Measurements from ENCODE around the gene KCNQ1. TPM values are rescaled to one million over a fixed set of nuclear protein-coding genes. Genes with fewer than 3 reads are reported as not detected.

KCNQ1 gene
- total and polyA plus RNA-seq, 2 of the 13 experiments (the other 11 are each of a cell fraction or from before 2014, with no cell fraction given) = 0.02 to 0.08 TPM

DNA sequence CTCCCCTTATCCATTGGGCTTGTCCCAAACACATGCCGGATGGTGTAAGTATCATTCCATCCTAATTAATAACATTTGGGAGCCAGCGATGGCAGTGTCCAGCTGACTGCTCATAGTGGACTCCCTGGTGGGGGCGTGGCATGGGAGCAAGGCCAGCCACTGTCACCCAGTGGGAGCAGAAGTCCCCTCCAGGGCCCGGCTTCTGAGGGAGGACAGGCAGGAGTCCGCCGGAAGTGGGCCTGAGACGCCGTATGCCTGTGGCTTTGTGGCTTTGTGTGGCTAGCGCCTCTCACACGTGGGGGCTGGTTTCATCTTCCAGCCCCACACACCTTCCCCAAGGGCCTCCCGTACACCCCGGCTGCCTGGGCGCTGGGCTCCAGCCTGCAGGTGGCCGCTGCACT is 124.5 kb downstream of the KCNQ1 start (continued):
- TF ChIP-seq HOXA3 (CRISPR knock-in tag; IDR thresholded peaks at IDR 0.05) (no peak), ZNF737 (CRISPR knock-in tag; IDR thresholded peaks at IDR 0.05; ENCODE audit: borderline replicate concordance) (no peak), ZNF20 (CRISPR knock-in tag; IDR thresholded peaks at IDR 0.05) (no peak), TMF1 (CRISPR knock-in tag; IDR thresholded peaks at IDR 0.05; ENCODE audit: low read depth) (no peak), ZFP62 (CRISPR knock-in tag; IDR thresholded peaks at IDR 0.05) (no peak), ZFP36L2 (CRISPR knock-in tag; IDR thresholded peaks at IDR 0.05) (no peak)
- TF ChIP-seq, protein P1, sequence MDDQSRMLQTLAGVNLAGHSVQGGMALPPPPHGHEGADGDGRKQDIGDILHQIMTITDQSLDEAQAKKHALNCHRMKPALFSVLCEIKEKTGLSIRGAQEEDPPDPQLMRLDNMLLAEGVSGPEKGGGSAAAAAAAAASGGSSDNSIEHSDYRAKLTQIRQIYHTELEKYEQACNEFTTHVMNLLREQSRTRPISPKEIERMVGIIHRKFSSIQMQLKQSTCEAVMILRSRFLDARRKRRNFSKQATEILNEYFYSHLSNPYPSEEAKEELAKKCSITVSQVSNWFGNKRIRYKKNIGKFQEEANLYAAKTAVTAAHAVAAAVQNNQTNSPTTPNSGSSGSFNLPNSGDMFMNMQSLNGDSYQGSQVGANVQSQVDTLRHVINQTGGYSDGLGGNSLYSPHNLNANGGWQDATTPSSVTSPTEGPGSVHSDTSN (CRISPR knock-in tag; IDR thresholded peaks at IDR 0.05; ENCODE audit: borderline replicate concordance) = no peak

DNA sequence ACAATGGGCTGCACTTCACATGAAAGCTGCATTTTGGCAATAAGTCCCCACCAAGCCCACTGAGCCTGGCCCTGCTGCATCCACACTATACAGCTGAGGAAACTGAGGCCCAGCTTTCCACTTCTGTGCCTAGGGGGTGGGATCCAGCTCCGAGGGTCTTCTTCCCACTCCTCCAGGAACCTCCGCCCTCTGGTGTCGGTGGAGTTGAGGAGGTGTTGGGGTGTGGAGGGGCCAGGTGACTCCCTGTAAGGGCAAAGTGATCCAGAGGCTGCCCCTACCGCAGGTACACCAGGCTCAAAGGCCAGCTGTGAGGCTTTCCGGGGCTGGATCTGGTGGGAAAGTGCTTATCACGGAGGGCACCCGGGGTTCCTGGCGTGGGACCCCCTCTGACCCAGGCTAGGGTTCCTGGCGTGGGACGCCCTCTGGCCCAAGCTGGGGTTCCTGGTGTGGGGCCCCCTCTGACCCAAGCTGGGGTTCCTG is 125.0 kb downstream of the KCNQ1 start:
- DNase-seq (ENCODE audit: low spot score) (no peak), FAIRE-seq (no peak), ATAC-seq (no peak)
- H3K9ac ChIP-seq (ENCODE audit: insufficient read depth, low read depth, low read length) = no peak overlapping the region
- no peak overlapping the region for H2AFZ ChIP-seq (ENCODE audit: low read length)
- intact Hi-C loops (cut with micrococcal nuclease; ENCODE audit: unreplicated experiment) = no loop called here
- no peaks in the 10 kb centered on the region for H4K20me1 ChIP-seq (ENCODE audit: insufficient read depth, low read length)
- no peaks in the 10 kb centered on the region for H3K79me2 ChIP-seq (ENCODE audit: insufficient read depth, low read length)
- H3K4me1 ChIP-seq (ENCODE audit: insufficient read depth, low read length) = peaks cover 39% of the 10 kb centered on the region
- no peak for TF ChIP-seq ETV5 (CRISPR knock-in tag; IDR thresholded peaks at IDR 0.05; ENCODE audit: borderline replicate concordance)
- TF ChIP-seq HNRNPH1 (optimal IDR thresholded peaks at IDR 0.05; ENCODE audit: low read depth, low read length) = no peak
- TF ChIP-seq CBX1 (IDR thresholded peaks at IDR 0.05; ENCODE audit: low read depth) = no peak
- no peak for TF ChIP-seq DNMT1 (CRISPR knock-in tag; IDR thresholded peaks at IDR 0.05)
- TF ChIP-seq NCOR1 (IDR thresholded peaks at IDR 0.05; ENCODE audit: borderline replicate concordance, low read length) = no peak
- TF ChIP-seq, protein P2, sequence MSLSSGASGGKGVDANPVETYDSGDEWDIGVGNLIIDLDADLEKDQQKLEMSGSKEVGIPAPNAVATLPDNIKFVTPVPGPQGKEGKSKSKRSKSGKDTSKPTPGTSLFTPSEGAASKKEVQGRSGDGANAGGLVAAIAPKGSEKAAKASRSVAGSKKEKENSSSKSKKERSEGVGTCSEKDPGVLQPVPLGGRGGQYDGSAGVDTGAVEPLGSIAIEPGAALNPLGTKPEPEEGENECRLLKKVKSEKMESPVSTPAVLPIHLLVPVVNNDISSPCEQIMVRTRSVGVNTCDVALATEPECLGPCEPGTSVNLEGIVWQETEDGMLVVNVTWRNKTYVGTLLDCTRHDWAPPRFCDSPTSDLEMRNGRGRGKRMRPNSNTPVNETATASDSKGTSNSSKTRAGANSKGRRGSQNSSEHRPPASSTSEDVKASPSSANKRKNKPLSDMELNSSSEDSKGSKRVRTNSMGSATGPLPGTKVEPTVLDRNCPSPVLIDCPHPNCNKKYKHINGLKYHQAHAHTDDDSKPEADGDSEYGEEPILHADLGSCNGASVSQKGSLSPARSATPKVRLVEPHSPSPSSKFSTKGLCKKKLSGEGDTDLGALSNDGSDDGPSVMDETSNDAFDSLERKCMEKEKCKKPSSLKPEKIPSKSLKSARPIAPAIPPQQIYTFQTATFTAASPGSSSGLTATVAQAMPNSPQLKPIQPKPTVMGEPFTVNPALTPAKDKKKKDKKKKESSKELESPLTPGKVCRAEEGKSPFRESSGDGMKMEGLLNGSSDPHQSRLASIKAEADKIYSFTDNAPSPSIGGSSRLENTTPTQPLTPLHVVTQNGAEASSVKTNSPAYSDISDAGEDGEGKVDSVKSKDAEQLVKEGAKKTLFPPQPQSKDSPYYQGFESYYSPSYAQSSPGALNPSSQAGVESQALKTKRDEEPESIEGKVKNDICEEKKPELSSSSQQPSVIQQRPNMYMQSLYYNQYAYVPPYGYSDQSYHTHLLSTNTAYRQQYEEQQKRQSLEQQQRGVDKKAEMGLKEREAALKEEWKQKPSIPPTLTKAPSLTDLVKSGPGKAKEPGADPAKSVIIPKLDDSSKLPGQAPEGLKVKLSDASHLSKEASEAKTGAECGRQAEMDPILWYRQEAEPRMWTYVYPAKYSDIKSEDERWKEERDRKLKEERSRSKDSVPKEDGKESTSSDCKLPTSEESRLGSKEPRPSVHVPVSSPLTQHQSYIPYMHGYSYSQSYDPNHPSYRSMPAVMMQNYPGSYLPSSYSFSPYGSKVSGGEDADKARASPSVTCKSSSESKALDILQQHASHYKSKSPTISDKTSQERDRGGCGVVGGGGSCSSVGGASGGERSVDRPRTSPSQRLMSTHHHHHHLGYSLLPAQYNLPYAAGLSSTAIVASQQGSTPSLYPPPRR (CRISPR knock-in tag; IDR thresholded peaks at IDR 0.05; ENCODE audit: borderline replicate concordance) = no peak
- ChIA-PET CTCF (ENCODE audit: low intra/inter-chr PET ratio, low total read pairs) (no interaction called here), POLR2A (no interaction called here)
- WGBS (ENCODE audit: low lambda C conversion rate) = 81% methylated on average over 3 of the region's 10 CpGs
- H3K27ac ChIP-seq (ENCODE audit: extremely low read length, insufficient read depth, low read length) = no peak overlapping the region
- in situ Hi-C loops (cut with HindIII; ENCODE audit: extremely low pct_ligation_motif_present, low pct_unique_long_range_greater_than_20kb) = no loop called here
- no TSS peak for BruUV-seq (replicated peaks)
- peaks cover 10 to 29% of the 10 kb centered on the region in 2 experiments for H3K27me3 ChIP-seq (ENCODE audit: control insufficient read depth in 1 of 2, insufficient read depth in 2 of 2, low read length in 2 of 2)
- H3K36me3 ChIP-seq (replicated peaks in 1 of 2; ENCODE audit: control insufficient read depth in 1 of 2, insufficient read depth in 2 of 2, low read length in 2 of 2) = no peaks in the 10 kb centered on the region
- H3K4me2 ChIP-seq (ENCODE audit: low read depth, low read length) = no peak overlapping the region
- no peak overlapping the region for H3K4me3 ChIP-seq (replicated peaks in 1 of 3; ENCODE audit: insufficient read depth in 1 of 3, low read depth in 2 of 3, low read length in 3 of 3)
- no peaks in the 10 kb centered on the region for H3K9me3 ChIP-seq (ENCODE audit: low read length)

Measured in HepG2 (cell line).